ENCODE results near the gene SLC9A7.

SLC9A7 gene

DNA sequence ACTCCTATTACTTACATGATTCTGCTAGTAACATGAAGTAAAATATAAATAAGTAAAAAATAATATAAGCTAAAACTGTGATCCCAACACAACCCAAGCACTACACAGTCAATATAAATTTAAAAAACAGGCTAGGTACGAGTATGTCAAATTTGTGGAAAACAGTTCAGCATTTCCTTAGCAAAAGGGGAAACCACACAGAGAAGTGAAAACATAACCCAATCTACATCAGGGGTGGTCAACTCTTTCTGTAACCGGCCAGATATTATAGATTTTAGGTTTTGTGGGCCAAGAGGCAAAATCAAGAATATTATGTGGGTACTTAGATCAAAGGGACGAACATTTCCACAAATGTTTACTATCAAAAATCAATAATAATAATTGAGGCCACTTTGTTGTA, 115.3 kb downstream of the SLC9A7 start:
- DNase-seq, result no peak

- peak; percentile 12 for DNase-seq
Measured at GRCh38 chrX:46642145-46642544, 116.8 kb downstream of the SLC9A7 start.

DNA sequence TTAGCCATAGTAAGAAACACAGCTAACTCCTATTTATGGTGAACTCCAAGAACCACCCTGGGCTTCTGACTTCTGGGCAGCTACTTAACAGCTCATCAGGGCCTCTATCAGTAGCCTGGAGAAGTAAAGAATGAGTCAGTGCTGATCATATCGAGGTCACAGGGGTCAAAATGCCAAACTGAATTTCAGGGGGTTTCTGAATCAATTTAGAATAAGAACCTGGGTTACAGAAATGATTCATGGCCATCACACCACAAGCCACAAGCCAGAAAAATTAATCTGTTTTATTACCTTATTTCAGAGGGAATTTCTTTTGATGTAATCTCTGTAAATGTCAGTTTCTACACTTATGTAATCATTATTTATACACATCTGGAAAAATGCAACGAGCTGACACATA, 121.0 kb downstream of the SLC9A7 start:
- DNase-seq, result no peak

GRCh38 chrX:46636223-46636622, 122.7 kb downstream of the SLC9A7 start:
- no peak for DNase-seq

DNA sequence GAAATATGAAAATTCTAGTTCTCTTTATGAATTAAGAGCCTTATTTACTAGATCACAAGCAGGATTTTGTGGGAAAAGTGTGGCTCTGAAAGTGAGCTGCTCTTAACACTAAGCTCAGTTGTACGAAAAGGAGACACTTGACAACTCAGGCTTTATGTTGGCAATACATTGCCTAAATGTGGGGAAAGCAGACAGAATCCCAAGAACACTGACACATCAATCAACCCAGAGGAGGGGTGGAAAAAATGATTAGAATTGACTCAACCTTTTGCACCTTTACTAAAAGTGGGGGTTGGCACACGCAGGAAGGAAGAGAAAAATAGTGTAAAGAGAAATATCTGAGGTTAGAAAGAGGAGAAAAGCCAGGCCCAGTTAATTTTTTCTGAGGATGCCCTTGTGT, 123.7 kb downstream of the SLC9A7 start:
- DNase-seq, result no peak

- DNase-seq, result no peak
Measured at GRCh38 chrX:46634577-46634976, 124.3 kb downstream of the SLC9A7 start.

DNA sequence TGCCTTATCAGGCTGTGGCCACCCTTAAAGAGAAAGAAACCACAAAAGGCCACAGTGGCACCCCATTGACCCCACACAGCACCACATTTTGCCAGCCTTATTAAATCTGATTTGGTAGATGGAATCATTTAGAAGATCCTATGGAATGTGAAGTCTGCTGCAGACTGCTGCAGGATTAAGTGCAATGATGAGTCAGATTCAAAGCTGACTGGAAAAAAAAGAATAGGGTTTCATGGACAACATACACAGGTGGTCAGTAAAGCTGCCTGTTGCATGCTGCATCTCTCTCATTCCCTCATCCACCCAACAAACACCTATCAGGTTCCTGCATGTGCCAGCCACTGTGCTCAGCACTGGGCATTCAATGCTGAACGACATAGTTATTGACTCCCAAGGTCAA, 128.8 kb downstream of the SLC9A7 start:
- DNase-seq, result no peak

DNA sequence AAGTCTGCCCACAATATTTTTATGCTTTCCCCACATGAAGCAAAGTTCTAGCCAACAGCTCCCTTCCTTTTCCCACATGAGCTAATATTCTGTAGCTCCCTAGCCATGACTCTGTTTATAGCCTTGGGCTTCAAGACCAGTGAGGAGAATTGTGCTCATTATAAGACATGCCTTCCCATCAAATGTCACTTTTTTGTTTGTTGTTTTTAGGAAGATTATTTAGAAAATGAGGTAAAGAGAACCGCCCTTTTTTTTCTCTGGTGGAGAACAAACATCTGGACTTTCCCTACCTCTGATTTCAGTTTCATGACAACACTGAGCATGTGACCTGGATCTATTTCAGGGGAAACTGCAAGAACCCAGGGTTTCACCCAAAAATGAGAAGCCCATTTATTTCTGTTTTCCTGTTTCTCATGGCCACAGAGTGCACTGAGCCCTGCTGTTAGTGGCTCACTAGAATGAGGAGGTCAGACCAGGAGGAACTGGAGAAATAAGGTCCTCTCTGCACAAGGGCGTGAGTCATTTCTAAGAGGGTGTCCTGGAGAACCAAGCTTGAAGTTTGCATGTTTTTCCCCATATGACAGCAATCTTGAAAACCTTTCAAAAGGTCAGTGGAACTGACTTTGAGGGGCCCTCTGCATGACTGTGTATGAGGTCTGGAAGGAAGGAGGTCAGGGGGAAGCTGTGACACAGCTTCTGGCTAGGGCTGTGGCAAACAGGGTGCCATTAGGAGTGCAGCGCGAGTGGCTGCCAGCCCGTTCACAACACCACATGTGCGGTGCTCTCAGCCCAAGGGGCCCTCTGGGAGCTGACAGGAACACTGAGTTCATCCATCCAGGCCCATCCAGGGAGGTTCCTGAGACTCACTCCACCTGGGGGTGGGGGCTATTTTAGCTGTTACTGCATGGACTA, 130.2 kb downstream of the SLC9A7 start:
- DNase-seq, result no peak

GRCh38 chrX:46627711-46628419, 131.1 kb downstream of the SLC9A7 start:
- no peak for DNase-seq

DNA sequence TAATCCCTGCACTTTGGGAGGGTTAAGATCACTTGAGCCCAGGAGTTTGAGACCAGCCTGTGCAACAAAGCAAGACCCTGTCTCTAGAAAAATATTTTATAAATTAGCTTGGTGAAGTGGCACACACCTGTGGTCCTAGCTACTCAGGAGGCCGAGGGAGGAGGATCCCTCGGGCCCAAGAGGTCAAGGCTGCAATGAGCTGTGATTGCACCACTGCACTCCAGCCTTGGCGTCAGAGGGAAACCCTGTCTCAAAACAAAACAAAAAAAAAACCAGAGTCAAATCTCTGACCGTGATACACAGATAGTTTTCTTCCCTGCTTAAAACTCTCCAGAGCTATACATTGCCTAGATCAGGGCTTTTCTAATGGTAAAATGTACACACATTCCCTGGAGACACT, 131.9 kb downstream of the SLC9A7 start:
- DNase-seq, result no peak

GRCh38 chrX:46626566-46626965, 132.4 kb downstream of the SLC9A7 start:
- DNase-seq, result no peak

- no peak for DNase-seq
Measured at GRCh38 chrX:46624090-46624786, 134.7 kb downstream of the SLC9A7 start.

DNA sequence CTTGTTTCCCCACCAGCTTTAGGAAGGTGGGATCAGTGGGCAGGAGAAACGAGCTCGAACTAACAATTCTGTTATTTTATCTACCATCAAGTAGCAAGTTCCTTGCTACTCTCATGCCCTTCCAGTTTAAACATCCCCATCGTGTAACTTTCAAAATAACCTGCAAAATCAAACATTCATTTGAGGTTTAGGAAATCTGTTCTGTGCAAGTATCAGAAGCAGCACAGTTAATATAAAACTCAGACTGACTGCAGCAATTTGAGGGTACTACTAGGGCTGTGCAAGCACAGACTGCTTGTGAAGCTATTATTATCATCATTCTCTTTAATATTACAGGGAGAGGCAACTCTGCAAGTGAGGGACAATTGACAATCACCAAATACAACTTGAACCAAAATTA, 137.3 kb downstream of the SLC9A7 start:
- DNase-seq, result no peak

DNA sequence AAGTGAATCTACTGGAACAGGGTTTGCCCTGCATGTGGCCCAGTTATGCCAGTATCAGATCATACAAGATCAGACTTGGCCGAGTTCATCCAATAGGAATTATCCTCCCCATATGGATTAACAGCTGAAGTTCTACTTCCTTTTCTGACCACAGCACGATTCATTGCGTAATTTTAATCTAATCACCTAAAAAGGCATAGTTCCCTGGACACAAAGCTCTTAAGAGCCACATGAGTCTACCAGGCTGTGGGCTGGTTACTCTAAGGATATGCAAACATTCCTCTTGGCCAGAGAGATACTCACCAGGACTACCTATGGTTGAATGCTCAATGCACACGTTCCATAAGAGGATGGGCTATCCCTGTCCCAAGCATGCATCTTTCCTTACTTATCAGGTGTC, 138.4 kb downstream of the SLC9A7 start:
- DNase-seq, result no peak

- no peak for DNase-seq
Measured at GRCh38 chrX:46618947-46619346, 140.0 kb downstream of the SLC9A7 start.

GRCh38 chrX:46617906-46618305, 141.0 kb downstream of the SLC9A7 start:
- no peak for DNase-seq

DNA sequence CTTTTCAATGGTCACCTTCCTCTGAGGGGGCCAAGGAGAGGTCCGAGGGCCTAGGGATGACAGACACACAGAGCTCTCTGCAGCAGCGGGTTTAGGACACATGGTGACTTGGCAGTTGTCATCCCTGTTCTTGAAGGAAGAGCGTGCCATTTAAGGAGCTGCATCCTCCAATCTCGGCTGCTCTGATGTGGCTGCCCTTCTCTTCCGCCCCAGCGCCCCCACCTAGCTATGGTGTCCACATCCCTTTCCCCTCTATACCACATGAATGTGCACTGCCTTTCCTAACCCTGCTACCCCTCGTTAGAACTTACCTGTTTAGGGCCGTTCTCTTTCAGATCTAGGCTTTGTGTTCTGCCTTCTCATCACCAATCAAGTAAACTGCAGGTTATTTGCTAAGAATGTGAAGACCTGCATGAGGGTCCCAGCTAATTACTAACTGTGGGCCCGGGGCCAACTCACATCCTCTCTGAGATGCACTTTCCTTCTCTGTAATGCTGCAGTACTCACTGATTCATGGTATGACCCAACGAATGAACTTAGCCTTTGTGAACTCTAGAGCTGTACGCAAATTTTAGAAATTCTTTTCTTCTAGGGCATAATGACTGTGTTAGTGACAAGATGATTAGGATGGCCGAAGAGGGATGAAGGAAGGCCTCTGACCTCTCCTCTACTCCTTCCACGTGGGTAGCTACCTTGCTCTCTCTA, 147.1 kb downstream of the SLC9A7 start:
- no peak for DNase-seq

DNA sequence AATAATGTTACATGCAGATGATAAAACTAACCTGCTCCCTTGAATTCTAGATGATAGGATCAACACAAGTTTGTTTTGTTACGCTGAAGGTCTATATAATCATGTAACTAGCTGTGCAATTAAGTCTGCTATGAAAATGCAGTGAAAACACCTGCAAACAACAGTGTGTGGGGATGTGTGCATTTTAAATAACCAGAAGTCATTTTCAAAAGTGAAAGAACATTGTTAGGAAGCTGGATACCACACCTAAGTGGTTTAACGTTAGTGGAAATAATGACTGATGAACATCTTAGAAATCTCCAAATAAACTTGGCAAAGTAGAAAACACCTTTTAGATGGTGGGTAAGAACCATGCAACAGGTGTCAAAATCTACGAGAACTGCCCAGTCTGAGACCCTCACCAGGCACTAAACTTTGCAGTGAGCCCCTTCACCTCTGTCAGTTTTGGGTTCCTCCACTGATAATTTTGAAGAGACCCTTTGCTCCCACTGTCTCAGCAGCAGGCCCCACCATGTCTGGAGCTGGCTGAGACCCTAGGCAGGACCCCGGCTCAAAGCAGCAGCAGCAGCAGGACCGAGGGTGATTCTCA, 148.8 kb downstream of the SLC9A7 start:
- DNase-seq, result no peak

GRCh38 chrX:46607916-46608315, 151.0 kb downstream of the SLC9A7 start:
- no peak for DNase-seq

DNA sequence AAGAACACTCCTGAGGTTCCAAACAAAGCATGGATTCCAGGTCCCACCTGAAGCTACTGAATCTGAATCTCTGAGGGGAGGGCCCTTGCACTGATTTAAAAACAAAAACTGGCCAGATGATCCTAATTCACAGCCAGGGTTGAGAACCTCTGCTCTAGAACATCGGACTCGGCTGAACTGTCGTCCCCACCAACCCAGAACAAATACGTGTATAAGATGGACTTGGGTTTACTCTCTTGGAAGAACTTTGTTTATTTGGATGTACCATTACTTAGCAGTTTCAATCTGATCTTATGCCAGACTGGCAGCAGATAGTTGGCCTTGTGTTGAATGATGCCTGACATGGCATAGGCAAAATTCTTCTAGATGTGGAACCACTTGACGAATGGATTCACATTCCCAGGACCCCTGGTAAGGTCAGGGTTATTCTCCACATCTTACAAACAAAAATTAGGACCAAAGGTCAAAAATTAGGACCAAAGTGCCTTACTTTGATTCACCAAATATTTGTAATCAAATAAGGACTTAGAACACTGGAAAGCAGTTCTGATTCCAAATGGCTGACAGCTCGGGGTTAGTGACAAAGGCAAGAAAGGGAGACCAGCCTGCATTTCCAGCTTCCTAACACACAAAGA, 156.3 kb downstream of the SLC9A7 start:
- DNase-seq, result no peak

GRCh38 chrX:46601283-46601682, 157.6 kb downstream of the SLC9A7 start:
- no peak for DNase-seq

- DNase-seq, result no peak
Measured at GRCh38 chrX:46599051-46599560, 159.8 kb downstream of the SLC9A7 start.
